Lower leg skin (tissue), 3 donors: ENCODE data around the gene HNRNPU.

Experiments
- POLR2A ChIP-seq, 2 donors: fragments of 450-650 bp; IDR thresholded peaks; one replicate each; pipeline ENCODE4 v1.6.1; 2016 to 2017; ENCODE audit warnings: antibody characterized with exemption in 2 of 2, mild to moderate bottlenecking in 1 of 2, moderate library complexity in 1 of 2
- TF ChIP-seq, protein P1 (sequence below), 3 donors: fragments of 450-650 bp; IDR thresholded peaks; one replicate each; pipeline ENCODE4 v1.5.1; 2016; ENCODE audit warnings: antibody characterized with exemption in 3 of 3, mild to moderate bottlenecking in 3 of 3, moderate library complexity in 2 of 3

DNA sequence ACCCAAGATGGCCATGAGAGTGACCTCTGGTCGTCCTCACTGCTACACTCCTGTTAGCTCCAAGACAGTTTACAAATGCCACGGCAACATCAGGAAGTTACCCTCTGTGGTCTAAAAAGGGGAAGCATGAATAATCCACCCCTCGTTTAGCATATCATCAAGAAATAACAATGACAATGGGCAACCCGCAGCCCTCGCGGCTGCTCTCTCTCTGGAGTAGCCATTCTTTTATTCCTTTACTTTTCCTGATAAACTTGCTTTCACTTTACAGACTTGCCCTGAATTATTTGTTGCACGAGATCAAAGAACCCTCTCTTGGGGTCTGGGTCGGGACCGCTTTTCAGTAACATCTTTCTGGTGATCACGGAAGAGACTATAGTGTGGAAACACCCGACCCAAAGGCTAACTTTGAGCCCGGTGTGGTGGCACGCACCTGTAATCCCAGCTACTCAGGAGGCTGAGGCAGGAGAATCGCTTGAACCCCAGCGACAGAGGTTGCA is 48.7 kb downstream of the HNRNPU start:
- no peak for TF ChIP-seq POLR2A (IDR thresholded peaks at IDR 0.05)
- TF ChIP-seq, protein P1, sequence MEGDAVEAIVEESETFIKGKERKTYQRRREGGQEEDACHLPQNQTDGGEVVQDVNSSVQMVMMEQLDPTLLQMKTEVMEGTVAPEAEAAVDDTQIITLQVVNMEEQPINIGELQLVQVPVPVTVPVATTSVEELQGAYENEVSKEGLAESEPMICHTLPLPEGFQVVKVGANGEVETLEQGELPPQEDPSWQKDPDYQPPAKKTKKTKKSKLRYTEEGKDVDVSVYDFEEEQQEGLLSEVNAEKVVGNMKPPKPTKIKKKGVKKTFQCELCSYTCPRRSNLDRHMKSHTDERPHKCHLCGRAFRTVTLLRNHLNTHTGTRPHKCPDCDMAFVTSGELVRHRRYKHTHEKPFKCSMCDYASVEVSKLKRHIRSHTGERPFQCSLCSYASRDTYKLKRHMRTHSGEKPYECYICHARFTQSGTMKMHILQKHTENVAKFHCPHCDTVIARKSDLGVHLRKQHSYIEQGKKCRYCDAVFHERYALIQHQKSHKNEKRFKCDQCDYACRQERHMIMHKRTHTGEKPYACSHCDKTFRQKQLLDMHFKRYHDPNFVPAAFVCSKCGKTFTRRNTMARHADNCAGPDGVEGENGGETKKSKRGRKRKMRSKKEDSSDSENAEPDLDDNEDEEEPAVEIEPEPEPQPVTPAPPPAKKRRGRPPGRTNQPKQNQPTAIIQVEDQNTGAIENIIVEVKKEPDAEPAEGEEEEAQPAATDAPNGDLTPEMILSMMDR (IDR thresholded peaks at IDR 0.05), result no peak
